HG03521 (cell line): Measurements from ENCODE around the gene FPGT.
"Not testable (repeated sequence)": the region's sequence is repeated elsewhere in the genome, so short reads cannot be mapped to it uniquely, and the experiment has no call there.

Experiments
- ATAC-seq: cut with Tn5 transposase; IDR thresholded peaks from one replicate; pipeline ENCODE4 v1.9.1; 2021; ENCODE audit warnings: mild to moderate bottlenecking, moderate library complexity; ENCODE audit not compliant: unreplicated experiment

FPGT gene

GRCh38 chr1:74197657-74198552, at the start of gene FPGT, which contains the start of gene LRRIQ3:
FPGT (plus strand) TSS chr1:74198242; CDS start chr1:74198279, 37 bp downstream.
LRRIQ3 (minus strand) TSS chr1:74198176; CDS start chr1:74183684, 14,492 bp downstream.
- ATAC-seq = peak; percentile 91

DNA sequence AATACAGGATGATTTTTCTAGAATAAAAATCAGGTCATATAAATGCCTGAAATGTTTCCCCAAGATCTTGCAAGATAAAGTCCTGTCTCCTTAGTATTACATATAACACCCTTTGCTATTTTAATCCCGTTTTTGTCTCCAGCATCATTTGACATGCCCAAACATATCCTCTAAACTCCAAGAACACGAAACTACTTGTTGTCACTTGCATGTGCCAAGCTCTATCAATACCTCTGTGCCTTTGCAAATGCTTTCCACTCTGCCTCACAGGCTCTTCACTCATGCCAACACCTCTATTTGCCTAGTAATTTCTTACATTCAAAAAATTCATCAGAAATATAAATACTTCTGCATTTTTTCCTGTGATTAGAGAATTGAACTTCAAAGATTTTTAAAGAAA, 38.0 kb upstream of the FPGT start:
- ATAC-seq = no peak

DNA sequence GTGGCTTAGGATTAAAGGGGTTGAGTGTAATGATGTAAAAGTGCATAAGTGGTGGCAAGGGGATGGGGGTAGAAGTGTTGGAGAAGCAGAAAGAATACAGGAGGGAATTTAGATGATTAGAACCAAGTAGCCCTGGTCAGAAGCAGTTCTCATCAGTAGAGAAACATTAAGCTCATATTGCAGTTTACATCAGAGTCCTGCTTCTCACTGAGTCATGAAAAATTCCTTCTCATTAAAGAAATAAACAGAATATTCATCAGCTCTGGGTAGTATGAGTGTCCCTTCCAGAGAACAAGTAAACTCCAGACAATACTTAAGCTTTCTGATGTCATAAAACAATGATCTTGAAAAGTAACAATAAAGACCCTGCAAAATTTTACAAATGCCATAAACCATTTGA, 36.5 kb upstream of the FPGT start:
- ATAC-seq = no peak

- ATAC-seq = no peak
Measured at GRCh38 chr1:74162333-74162732, 35.7 kb upstream of the FPGT start.

DNA sequence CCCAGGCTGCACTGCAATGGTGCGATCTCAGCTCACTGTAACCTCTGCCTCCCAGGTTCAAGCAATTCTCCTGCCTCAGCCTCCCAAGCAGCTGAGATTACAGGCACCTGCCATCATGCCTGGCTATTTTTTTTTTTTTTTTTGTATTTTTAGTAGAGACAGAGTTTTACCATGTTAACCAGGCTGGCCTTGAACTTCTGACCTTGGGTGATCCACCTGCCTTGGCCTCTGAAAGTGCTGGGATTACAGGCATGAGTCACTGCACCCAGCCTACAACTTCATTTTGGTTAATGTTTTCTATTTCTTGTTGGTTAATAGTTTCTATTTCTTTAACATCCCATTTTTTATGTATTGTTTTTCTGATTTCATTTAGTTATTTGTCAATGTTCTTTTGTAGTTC, 23.6 kb upstream of the FPGT start:
- not testable (repeated sequence) for ATAC-seq

DNA sequence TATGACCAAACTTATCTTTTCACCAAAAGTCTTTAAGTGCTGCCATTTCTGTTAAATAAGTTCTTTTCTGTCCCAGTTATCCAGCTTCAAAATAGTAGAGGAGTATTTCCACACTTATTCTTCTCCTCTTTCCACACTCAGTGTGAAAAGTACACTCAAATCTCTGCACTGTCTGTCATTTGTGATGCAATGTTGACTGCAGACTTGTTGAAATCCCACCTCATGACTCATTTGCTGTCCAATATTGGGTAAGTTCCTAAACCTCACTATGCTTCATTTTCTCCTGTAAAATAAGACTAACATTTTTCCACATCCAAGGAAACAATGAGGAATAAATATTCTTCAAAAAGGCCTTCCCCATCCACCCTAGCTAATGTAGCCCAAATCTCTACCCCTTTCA, 17.6 kb upstream of the FPGT start:
- no peak for ATAC-seq

DNA sequence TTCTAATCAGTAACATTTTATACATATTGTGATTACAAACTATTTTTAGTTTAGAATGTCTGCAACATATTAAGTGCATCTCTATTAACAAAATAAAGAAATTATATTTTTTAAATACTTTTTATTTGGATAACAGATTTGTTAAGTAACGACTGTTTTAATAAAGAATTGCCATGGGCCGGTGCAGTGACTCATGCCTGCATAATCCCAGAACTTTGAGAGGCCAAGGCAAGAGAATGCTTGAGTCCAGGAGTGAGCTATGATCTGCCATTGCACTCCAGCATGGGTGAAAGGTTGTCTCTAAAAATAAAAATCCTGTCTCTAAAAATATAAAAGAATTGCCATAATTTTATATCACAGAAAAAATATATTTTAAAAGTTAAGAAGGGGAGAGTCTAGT, 4.1 kb upstream of the FPGT start:
- no peak for ATAC-seq

DNA sequence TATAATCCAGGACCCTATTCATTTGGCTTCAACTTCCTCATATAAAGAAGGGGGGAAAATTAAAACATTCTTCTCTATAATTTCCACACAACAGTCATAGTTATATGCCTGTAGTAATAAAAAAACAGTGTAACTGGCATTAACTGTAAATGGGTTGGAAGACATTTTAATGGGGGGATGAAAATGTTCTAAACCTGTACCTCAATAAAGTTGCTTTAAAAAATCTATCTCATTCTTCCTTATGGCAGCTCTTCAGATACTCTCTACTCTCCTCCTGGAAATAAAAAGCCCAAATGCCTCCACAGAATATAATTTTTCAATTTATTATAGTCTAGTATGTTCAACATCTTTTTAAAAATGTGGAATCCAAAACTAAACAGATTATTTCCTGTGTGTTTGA, 2.7 kb upstream of the FPGT start:
- no peak for ATAC-seq

- ATAC-seq = no peak
Measured at GRCh38 chr1:74197255-74197654, 787 bp upstream of the FPGT start.

- ATAC-seq = no peak
Measured at GRCh38 chr1:74199504-74199903, 1.5 kb downstream of the FPGT start.

DNA sequence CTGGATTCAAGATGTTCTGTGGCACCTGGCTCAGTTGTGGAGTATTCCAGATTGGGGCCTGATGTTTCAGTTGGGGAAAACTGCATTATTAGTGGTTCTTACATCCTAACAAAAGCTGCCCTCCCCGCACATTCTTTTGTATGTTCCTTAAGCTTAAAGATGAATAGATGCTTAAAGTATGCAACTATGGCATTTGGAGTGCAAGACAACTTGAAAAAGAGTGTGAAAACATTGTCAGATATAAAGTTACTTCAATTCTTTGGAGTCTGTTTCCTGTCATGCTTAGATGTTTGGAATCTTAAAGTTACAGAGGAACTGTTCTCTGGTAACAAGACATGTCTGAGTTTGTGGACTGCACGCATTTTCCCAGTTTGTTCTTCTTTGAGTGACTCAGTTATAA, 7.2 kb downstream of the FPGT start:
- ATAC-seq = no peak

DNA sequence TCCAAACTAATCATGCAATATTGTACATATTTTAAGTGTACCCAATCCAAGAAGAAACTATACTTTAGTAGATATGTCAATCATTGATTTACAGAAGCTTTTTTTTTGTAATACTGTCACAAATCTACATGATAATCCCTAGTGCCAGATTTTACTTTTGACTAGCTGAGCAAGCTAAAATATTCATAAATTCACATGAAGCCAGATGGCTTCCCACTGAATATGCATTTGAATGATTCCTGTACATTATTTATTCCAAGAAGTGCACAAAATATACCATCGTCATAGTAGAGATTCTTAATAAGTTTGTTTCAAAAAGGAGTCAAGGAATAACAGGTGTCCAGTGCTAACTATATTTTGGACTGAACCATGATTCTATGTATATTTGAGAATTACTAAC, 17.2 kb downstream of the FPGT start:
- no peak for ATAC-seq

GRCh38 chr1:74222701-74223100, 24.7 kb downstream of the FPGT start:
- ATAC-seq = no peak

- no peak for ATAC-seq
Measured at GRCh38 chr1:74223453-74223852, 25.4 kb downstream of the FPGT start.

GRCh38 chr1:74235153-74235552, 37.1 kb downstream of the FPGT start, which contains the start of gene TNNI3K:
TNNI3K (plus strand) TSS chr1:74235387; CDS start chr1:74235452, 65 bp downstream.
- no peak for ATAC-seq

GRCh38 chr1:74236440-74236839, 38.4 kb downstream of the FPGT start:
- no peak for ATAC-seq

GRCh38 chr1:74237035-74237434, 39.0 kb downstream of the FPGT start:
- no peak for ATAC-seq

DNA sequence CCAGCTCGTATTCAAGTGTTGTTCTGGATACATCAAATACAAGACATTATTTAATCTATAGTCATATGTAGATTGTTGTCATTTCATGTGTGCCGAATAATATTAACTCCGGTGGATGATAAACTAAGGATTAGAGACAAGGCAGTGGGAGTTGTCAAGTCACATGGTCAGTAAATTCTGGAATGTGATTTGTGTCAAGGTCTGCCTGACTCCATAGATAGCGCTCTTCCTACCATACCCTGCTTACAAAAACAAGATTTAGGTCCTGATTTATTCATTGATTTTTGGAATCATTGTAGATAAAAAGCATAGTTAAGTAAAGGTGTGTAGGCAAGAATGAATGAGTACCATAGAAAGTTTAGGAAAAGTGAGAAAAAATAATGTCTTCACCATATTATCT, 39.7 kb downstream of the FPGT start:
- no peak for ATAC-seq

GRCh38 chr1:74245168-74245772, 47.2 kb downstream of the FPGT start:
- ATAC-seq = no peak

DNA sequence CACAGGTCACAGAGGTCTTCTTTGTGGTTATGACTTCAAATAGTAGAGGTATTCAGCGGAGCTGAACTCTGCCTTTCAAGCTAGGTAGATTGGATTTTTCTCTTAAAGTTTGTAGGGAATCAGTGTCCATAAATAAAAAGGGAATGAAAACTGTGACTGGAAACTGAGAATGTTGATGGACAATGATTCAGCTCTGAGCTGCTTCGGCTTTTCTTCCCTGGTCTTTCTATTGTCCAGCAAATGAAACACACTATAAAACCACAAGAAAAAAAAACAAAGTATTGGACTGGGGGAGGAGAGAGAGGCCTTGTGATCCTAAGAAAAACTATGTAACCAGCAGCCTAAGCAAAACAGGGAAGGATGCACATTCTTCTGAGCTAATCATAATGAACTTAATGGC, 48.3 kb downstream of the FPGT start:
- no peak for ATAC-seq

- ATAC-seq = no peak
Measured at GRCh38 chr1:74247881-74248528, 50.0 kb downstream of the FPGT start.
